ENCODE data around the gene ATAD3C. TPM values are rescaled to one million over a fixed set of nuclear protein-coding genes. Genes with fewer than 3 reads are reported as not detected.

The ATAD3C gene
- total and polyA plus RNA-seq, 12 donors: under 0.01 to 1.4 (median 0.69) TPM; not detected in 3

GRCh38 chr1:1421147-1421906 lies 28.2 kb upstream of the ATAD3C start, which contains the start of gene ANKRD65:
Gene ANKRD65, minus strand, starts transcription at chr1:1421276. Its CDS starts 271 bp downstream, at chr1:1421005.
- DNase-seq: no peak
- TF ChIP-seq CTCF (IDR thresholded peaks at IDR 0.05): no peak
- peak within 1 kb of the TSS in 1 of 5 donors; percentile 40 for H3K27ac ChIP-seq
- peak within 1 kb of the TSS in 1 of 4 donors; percentile 32 for H3K4me3 ChIP-seq
- H3K4me1 ChIP-seq (replicated peaks in 1 of 2): no peaks in the 10 kb centered on the region
- H3K9me3 ChIP-seq (replicated peaks in 1 of 3): no peaks in the 10 kb centered on the region
- intact Hi-C loops (cut with DNase I): no loop called here
- 62 to 82% (median 77%) methylated on average over 3 to 18 of the region's 18 CpGs for WGBS, 4 donors
- no peaks in the 10 kb centered on the region for H3K36me3 ChIP-seq (replicated peaks in 1 of 2)
- H3K27me3 ChIP-seq: no peaks in the 10 kb centered on the region

- Histone ChIP-seq H3K36me3 (replicated peaks in 1 of 2) (no peaks in the 10 kb centered on the region), H3K4me1 (replicated peaks in 1 of 2) (no peaks in the 10 kb centered on the region), H3K27me3 (no peaks in the 10 kb centered on the region), H3K27ac (no peak overlapping the region), H3K9me3 (replicated peaks in 1 of 3) (no peaks in the 10 kb centered on the region), H3K4me3 (no peak overlapping the region)
- intact Hi-C loops (cut with DNase I): no loop called here
- 84 to 92% (median 88%) methylated on average over 4 to 7 of the region's 7 CpGs for WGBS, 4 donors
- DNase-seq: no peak
- TF ChIP-seq POLR2A (IDR thresholded peaks at IDR 0.05) (no peak), CTCF (IDR thresholded peaks at IDR 0.05) (no peak)
Observed at GRCh38 chr1:1421907-1422464, 27.5 kb upstream of the ATAD3C start.

- no peaks in the 10 kb centered on the region for H3K9me3 ChIP-seq (replicated peaks in 1 of 3)
- H3K4me3 ChIP-seq: no peak overlapping the region
- H3K4me1 ChIP-seq (replicated peaks in 1 of 2): no peaks in the 10 kb centered on the region
- TF ChIP-seq CTCF (IDR thresholded peaks at IDR 0.05): no peak
- no peak for TF ChIP-seq POLR2A (IDR thresholded peaks at IDR 0.05)
- H3K27me3 ChIP-seq: no peaks in the 10 kb centered on the region
- intact Hi-C loops (cut with DNase I): no loop called here
- no peak overlapping the region for H3K27ac ChIP-seq
- peak in 1 of 7 donors; percentile 7 for DNase-seq
- WGBS, 4 donors: 59 to 64% (median 63%) methylated on average over 14 to 29 of the region's 29 CpGs
- H3K36me3 ChIP-seq (replicated peaks in 1 of 2): no peaks in the 10 kb centered on the region
Observed at GRCh38 chr1:1422465-1423244, 26.8 kb upstream of the ATAD3C start.

GRCh38 chr1:1423245-1423597 lies 26.3 kb upstream of the ATAD3C start:
- H3K4me1 ChIP-seq (replicated peaks in 1 of 2): no peaks in the 10 kb centered on the region
- TF ChIP-seq POLR2A (IDR thresholded peaks at IDR 0.05) (no peak), CTCF (IDR thresholded peaks at IDR 0.05) (no peak)
- intact Hi-C loops (cut with DNase I): no loop called here

More at GRCh38 chr1:1423245-1423597, 26.3 kb upstream of the ATAD3C start:
- Histone ChIP-seq H3K27me3 (no peaks in the 10 kb centered on the region), H3K36me3 (replicated peaks in 1 of 2) (no peaks in the 10 kb centered on the region), H3K4me3 (no peak overlapping the region), H3K27ac (no peak overlapping the region), H3K9me3 (replicated peaks in 1 of 3) (no peaks in the 10 kb centered on the region)
- DNase-seq: peak in 1 of 7 donors; percentile 9
- WGBS, 4 donors: 88 to 92% (median 91%) methylated on average over 7 of the region's 7 CpGs

Measured in adrenal gland (tissue), 12 donors.